B cell (primary cell): Measurements from ENCODE around the gene SMCO2.

Experiments
- CTCF ChIP-seq: fragments of 200-600 bp; IDR thresholded peaks from one replicate; pipeline ENCODE4 v1.8.0; 2022; ENCODE audit warnings: antibody characterized with exemption, mild to moderate bottlenecking
- EZH2 ChIP-seq: IDR thresholded peaks from 2 replicates; pipeline ENCODE4 v1.6.1; 2012; ENCODE audit warnings: borderline replicate concordance, low read depth, mild to moderate bottlenecking, moderate library complexity, low read length; ENCODE audit not compliant: insufficient read depth, poor library complexity, severe bottlenecking

- TF ChIP-seq CTCF (no peak), EZH2 (no peak)
Measured at GRCh38 chr12:27527512-27527911, 81.0 kb downstream of the SMCO2 start.
